GM11168 (cell line): ENCODE data around the gene NPHS2.

ENCODE experiments used
- in situ Hi-C: fragments of 300-500 bp; cut with MboI; formaldehyde crosslinking; loops from one replicate; pipeline ENCODE4 v1.12.0; 2022; ENCODE audit warnings: low sequenced_read_pairs; ENCODE audit not compliant: unreplicated experiment

Gene NPHS2

DNA sequence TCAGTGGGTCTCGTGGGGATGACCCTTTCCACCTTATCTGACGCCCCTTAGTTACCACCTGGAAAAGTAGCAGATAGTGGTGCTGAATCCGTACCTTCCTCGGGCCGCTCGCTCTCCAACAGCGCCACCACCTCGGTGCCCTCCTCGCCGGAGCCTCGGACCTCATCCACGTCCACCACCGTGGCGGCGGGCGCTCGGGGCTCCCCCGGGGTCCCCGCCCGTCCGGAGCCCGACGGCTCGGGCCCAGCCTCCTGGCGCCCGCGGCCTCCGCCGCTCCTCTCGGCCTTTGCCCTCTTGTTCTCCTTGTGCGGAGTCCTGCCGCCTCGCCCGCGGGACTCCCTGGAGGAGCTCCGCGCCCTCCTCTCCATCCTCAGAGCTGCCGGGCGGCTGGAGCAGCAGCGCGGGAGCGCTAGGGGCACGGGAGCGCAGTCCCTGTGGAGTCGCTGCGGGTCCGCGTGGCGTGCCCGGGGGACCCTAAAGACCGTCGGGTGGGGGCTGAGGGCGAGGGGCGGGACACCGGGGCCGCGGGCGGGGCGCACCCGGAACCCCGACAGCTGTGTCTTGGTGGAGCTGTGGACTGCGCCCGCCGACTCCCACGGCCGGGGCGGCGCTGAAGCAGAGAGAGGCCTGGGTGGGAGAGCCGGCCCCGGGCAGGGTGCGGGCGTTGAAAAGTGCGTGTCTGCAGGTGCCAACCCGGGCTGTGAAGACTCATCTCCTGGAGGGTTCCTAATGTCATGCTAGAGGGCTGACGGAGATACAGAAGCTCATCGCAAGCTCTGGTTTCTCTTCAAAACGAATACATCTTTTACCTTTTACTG, at the start of gene NPHS2:
Gene NPHS2, minus strand, starts transcription at position 452 of the 818 bp plus-strand sequence. Its CDS starts 84 bp downstream, at position 368.
- in situ Hi-C loops: no loop called here

DNA sequence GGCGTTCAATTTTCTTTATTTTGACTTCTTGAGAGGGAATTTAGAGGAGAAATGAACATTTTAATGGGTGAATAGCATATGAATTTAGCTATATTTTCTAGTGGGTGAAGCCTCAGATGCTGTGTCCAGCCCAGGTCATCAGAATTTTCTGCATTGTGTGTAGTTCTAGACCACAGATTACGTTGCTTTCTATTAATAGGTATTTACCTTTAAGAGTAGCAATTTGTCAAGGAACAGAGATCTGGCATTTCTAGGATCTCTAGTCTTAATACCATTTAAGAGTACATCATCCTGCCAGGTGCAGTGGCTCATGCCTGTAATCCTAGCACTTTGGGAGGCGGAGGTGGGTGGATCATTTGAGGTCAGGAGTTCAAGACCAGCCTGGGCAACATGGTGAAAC, 36.6 kb upstream of the NPHS2 start:
- in situ Hi-C loops: no loop called here

- in situ Hi-C loops: no loop called here
Observed at GRCh38 chr1:179601093-179601492, 25.3 kb upstream of the NPHS2 start.

DNA sequence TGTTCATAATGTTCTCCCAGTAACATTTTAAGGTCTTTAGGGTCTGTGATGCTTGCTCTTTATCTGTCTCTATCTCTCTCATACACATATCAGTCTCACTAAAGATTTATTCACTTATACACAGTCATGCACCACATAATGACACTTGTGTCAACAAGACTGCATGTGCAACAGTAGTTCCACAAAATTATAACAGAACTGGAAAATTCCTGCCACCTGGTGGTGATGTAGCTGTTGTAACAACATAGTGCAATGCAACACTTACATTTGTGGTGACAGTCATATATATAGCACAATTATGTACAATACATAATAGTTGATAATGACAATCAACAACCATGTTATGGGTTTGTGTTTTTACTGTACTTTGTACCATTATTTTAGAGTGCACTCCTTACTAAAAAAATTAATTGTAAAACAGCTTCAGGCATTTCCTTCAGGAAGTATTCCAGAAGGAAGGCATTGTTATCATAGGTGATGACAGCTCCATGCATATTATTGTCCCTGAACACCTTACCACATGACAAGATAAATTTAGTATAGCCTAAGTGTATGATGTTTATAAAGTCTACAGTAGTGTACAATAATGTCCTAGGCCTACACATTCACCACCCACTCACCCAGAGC, 24.0 kb upstream of the NPHS2 start:
- in situ Hi-C loops: no loop called here

GRCh38 chr1:179598631-179599030, 22.9 kb upstream of the NPHS2 start:
- in situ Hi-C loops: no loop called here

GRCh38 chr1:179591592-179592580, 16.1 kb upstream of the NPHS2 start, which contains the start of gene TDRD5:
TSS of gene TDRD5 (plus strand) at chr1:179591832. CDS start at chr1:179592616, 784 bp downstream.
- in situ Hi-C loops: no loop called here

- in situ Hi-C loops: no loop called here
Observed at GRCh38 chr1:179591253-179591591, 15.5 kb upstream of the NPHS2 start.

GRCh38 chr1:179590671-179591070, 14.9 kb upstream of the NPHS2 start:
- in situ Hi-C loops: no loop called here

- in situ Hi-C loops: no loop called here
Observed at GRCh38 chr1:179589509-179589908, 13.8 kb upstream of the NPHS2 start.

DNA sequence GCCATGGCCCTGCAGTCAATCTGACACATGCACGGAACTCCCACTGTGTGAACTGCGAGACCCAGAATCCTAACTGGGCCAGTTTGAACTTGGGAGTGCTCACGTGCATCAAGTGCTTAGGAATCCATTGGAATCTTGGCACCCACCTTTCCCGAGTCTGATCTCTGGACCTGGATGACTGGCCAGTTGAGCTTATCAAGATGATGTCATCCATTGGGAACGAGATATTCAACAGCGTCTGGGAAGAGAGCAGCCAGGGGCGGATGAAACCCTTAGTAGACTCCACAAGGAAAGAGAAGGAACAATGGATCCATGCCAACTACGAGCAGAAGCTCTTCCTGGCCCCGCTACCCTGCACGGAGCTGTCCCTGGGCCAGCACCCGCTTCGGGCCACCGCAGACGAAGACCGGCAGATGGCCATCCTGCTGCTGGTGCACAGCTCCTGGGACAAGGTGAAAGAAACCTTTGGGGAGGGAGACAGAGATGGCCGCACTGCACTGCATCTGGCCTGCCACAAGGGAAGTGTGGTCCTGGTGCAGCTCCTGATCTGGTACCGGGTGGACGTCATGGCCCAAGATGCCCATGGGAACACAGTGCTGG, 12.8 kb upstream of the NPHS2 start:
- in situ Hi-C loops: no loop called here

DNA sequence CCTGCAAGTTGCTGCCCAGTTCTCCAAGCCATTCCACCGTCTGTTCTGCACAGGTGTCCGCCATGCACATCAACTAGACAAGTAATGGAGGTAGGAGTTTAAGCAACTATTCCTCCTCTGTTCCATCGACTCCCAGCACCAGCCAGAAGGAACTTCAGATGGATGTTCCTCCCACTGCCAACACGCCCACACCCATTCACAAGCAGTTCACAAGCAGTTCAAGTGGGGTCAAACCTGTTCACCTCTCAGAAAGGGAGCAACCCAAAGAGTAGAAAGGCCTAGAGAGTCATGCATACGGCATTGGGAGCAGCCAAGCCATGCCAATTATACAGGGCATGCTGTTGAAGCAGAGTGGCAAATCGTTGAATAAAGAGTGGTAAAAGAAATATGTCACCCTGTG, 11.6 kb upstream of the NPHS2 start:
- in situ Hi-C loops: no loop called here

GRCh38 chr1:179586107-179586823, 10.5 kb upstream of the NPHS2 start:
- in situ Hi-C loops: no loop called here

GRCh38 chr1:179583771-179584320, 8.1 kb upstream of the NPHS2 start:
- in situ Hi-C loops: no loop called here

DNA sequence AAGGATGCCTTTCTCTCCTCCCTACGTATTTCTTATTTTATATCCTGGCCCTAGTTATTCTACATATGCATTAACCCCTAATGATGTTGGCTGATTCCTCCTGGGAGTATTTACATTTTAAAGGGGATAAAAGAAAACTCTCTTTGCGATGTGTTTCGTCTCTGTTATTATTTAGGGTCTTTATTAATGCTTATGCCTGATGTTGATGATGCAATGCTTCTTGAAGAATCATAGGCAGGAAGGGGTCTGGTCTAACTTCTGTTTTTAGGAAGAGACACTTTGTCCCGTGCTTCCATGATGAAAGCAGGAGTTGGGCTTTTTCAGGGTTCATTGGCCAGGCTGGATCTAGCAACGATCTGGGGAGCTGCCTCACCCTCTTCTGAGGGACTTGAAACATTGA, 761 bp upstream of the NPHS2 start:
- in situ Hi-C loops: no loop called here

DNA sequence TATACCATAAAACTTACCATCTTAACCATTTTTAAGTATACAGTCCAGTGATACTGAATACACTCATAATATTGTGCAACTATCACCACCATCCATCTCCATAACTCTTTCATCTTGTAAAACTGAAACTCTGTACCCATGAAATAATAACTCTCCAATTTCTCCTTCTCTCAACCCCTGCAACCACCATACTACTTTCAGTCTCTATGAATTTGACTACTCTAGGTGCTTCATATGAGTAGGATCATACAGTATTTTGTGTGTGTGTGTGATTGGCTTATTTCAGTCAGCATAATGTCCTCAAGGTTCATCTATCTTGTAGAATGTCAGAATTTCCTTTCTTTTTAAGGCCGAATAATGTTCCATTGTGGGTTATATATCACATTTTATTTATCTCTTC, 17.7 kb downstream of the NPHS2 start:
- in situ Hi-C loops: no loop called here

DNA sequence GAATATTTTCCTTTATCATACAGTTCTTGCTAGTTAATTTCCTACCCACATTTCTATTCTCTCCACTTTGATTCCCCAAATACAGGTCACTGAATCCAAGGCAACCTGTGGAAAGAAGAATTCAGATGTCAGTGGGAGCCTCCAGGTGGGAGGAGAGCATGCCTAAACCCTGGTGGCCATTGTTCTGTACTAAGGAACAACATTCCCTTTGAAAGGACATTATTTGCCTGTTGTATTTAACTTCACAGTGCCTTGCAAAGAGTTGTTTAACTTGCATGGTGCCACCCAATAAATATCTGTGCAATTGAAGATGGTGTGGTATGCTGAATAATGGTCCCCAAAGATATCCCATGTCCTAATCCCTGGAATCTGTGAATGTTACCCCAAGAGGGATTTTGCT, 21.3 kb downstream of the NPHS2 start:
- in situ Hi-C loops: no loop called here

GRCh38 chr1:179550746-179551682, 24.7 kb downstream of the NPHS2 start:
- in situ Hi-C loops: no loop called here

- in situ Hi-C loops: no loop called here
Observed at GRCh38 chr1:179549368-179549700, 26.4 kb downstream of the NPHS2 start.
